Trophoblast cell (in vitro differentiated cells and primary cell): Measurements from ENCODE around the gene RNF113B.

Source experiments
- DNase-seq, 2 donors: peaks; one replicate each; pipeline ENCODE4 v3.0.0-alpha.2; 2016
- H2AFZ ChIP-seq: 2 replicates; pipeline ENCODE4 v1.6.1; 2013; ENCODE audit warnings: low read length, moderate library complexity, mild to moderate bottlenecking; ENCODE audit not compliant: insufficient read depth, poor library complexity
- H2AK5ac ChIP-seq: 2 replicates; pipeline ENCODE4 v1.6.1; 2013; ENCODE audit warnings: mild to moderate bottlenecking, low read length
- H2BK120ac ChIP-seq: 2 replicates; pipeline ENCODE4 v1.6.1; 2013; ENCODE audit warnings: low read length, mild to moderate bottlenecking, moderate library complexity; ENCODE audit not compliant: insufficient read depth, poor library complexity
- H2BK12ac ChIP-seq: 2 replicates; pipeline ENCODE4 v1.6.1; 2013; ENCODE audit warnings: mild to moderate bottlenecking, low read length, moderate library complexity
- H2BK5ac ChIP-seq: 2 replicates; pipeline ENCODE4 v1.6.1; 2013; ENCODE audit warnings: low read length, low read depth, moderate library complexity, mild to moderate bottlenecking; ENCODE audit not compliant: poor library complexity
- H3K14ac ChIP-seq: 2 replicates; pipeline ENCODE4 v1.6.1; 2013; ENCODE audit warnings: mild to moderate bottlenecking, low read length
- H3K18ac ChIP-seq: 2 replicates; pipeline ENCODE4 v1.6.1; 2013; ENCODE audit warnings: mild to moderate bottlenecking, low read length
- H3K23ac ChIP-seq: 2 replicates; pipeline ENCODE4 v1.6.1; 2013; ENCODE audit warnings: low read length
- H3K27ac ChIP-seq: 2 replicates; pipeline ENCODE4 v1.5.1; 2013; ENCODE audit warnings: low read depth, mild to moderate bottlenecking, inconsistent platforms, low read length, moderate library complexity
- H3K27me3 ChIP-seq: 2 replicates; pipeline ENCODE4 v1.6.1; 2013; ENCODE audit warnings: inconsistent platforms, mild to moderate bottlenecking, low read length, moderate library complexity; ENCODE audit not compliant: insufficient read depth
- H3K36me3 ChIP-seq, 2 experiments: 1 replicate in 1 of 2; 2 replicates in 1 of 2; pipeline ENCODE4 v1.6.1; 2013; ENCODE audit warnings: low read length in 2 of 2, mild to moderate bottlenecking in 2 of 2, moderate library complexity in 1 of 2; ENCODE audit not compliant: insufficient read depth in 2 of 2, control insufficient read depth in 1 of 2
- H3K4ac ChIP-seq: 2 replicates; pipeline ENCODE4 v1.6.1; 2013; ENCODE audit warnings: low read depth, mild to moderate bottlenecking, low read length, moderate library complexity
- H3K4me1 ChIP-seq, 2 experiments: 1 replicate in 1 of 2; 2 replicates in 1 of 2; pipeline ENCODE4 v1.6.1; 2013; ENCODE audit warnings: low read length in 2 of 2, mild to moderate bottlenecking in 2 of 2, moderate library complexity in 1 of 2; ENCODE audit not compliant: insufficient read depth in 2 of 2, control insufficient read depth in 1 of 2
- H3K4me2 ChIP-seq: 2 replicates; pipeline ENCODE4 v1.6.1; 2013; ENCODE audit warnings: inconsistent platforms, mild to moderate bottlenecking, low read length, moderate library complexity
- H3K4me3 ChIP-seq: 2 replicates; pipeline ENCODE4 v1.5.1; 2013; ENCODE audit warnings: mild to moderate bottlenecking, low read depth, low read length, inconsistent platforms
- H3K79me1 ChIP-seq: one replicate; pipeline ENCODE4 v1.6.1; 2013; ENCODE audit warnings: low read length
- H3K79me2 ChIP-seq: 2 replicates; pipeline ENCODE4 v1.6.1; 2013; ENCODE audit warnings: low read length, mild to moderate bottlenecking; ENCODE audit not compliant: control insufficient read depth, insufficient read depth, poor library complexity
- H3K9ac ChIP-seq: 2 replicates; pipeline ENCODE4 v1.6.1; 2013; ENCODE audit warnings: mild to moderate bottlenecking, low read length
- H3K9me3 ChIP-seq: 2 replicates; pipeline ENCODE4 v1.6.1; 2013; ENCODE audit warnings: low read depth, mild to moderate bottlenecking, control low read depth, inconsistent platforms, low read length; ENCODE audit not compliant: insufficient read depth
- H4K12ac ChIP-seq: 2 replicates; pipeline ENCODE4 v1.6.1; 2013; ENCODE audit warnings: low read depth, mild to moderate bottlenecking, low read length, moderate library complexity
- H4K8ac ChIP-seq: 2 replicates; pipeline ENCODE4 v1.6.1; 2013; ENCODE audit warnings: low read depth, mild to moderate bottlenecking, low read length, moderate library complexity
- H4K91ac ChIP-seq: one replicate; pipeline ENCODE4 v1.6.1; 2013; ENCODE audit warnings: low read depth, mild to moderate bottlenecking, low read length, moderate library complexity
- WGBS: extraction: QIAGEN DNeasy Blood & Tissue Kit; methylation state at CpG from one replicate; pipeline ENCODE4 v1.1.7; 2013; ENCODE audit warnings: missing lambda C conversion rate; ENCODE audit not compliant: insufficient read length, insufficient coverage; ENCODE audit errors: extremely low coverage; 5-methylcytosine and 5-hydroxymethylcytosine counted together

The RNF113B gene

DNA sequence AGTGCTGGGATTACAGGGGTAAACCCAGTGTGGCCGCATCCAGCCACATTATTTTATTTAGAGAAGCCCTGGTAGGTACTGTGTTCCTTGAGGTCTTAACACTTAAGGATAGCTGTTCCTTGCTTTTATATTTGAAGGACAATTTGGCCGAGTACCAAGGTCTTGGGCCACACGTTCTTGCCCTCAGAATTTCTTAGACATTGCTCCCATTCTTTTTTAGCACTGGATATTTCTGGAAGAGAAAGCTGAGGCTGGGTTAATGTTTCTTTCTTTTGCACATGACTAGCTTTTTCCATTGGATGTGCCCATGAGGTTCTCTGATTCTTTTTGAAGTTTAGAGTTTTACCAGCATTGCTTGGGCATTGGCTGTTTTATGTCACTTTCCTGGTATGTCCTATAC lies 5.5 kb upstream of the RNF113B start:
- H4K12ac ChIP-seq, result no peak overlapping the region
- H3K79me1 ChIP-seq, result no peaks in the 10 kb centered on the region

DNA sequence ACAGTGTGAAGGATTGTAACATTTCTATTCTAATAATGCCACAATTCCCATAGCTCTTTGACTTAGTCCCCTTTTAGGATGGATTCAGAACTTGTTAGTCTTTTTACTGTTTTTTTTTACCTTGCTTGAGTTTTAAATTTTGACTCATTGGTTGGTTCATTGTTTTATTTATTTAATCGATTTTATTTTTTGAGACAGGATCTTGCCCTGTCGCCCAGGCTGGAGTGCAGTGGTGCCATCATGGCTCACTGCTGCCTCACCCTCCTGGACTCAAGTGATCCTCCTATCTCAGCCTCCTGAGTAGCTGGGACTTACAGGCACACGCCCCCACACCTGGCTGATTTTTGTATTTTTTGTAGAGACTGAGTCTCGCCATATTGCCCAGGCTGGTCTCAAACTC lies 5.1 kb upstream of the RNF113B start:
- H3K9ac ChIP-seq, result no peak overlapping the region
- no peak overlapping the region for H4K8ac ChIP-seq
- no peak overlapping the region for H3K4me2 ChIP-seq
- H3K27ac ChIP-seq, result no peak overlapping the region
- peaks cover 3 to 8% of the 10 kb centered on the region in 2 experiments for H3K4me1 ChIP-seq
- H2AK5ac ChIP-seq, result no peak overlapping the region
- no peak overlapping the region for H2BK5ac ChIP-seq
- no peaks in the 10 kb centered on the region for H3K79me1 ChIP-seq
- H3K14ac ChIP-seq, result no peak overlapping the region
- no peak for DNase-seq
- WGBS, result no CpG with 5 or more reads among the region's 4 CpGs
- no peak overlapping the region for H2AFZ ChIP-seq
- no peak overlapping the region for H4K91ac ChIP-seq
- H3K79me2 ChIP-seq, result peaks cover 2% of the 10 kb centered on the region
- H3K4me3 ChIP-seq, result no peak overlapping the region
- H3K18ac ChIP-seq, result no peak overlapping the region
- no peaks in the 10 kb centered on the region for H3K27me3 ChIP-seq
- no peak overlapping the region for H2BK120ac ChIP-seq
- peaks cover 0 to under 1% of the 10 kb centered on the region in 2 experiments for H3K36me3 ChIP-seq
- peaks cover 1% of the 10 kb centered on the region for H3K9me3 ChIP-seq
- H3K23ac ChIP-seq, result no peak overlapping the region
- H2BK12ac ChIP-seq, result no peak overlapping the region
- H3K4ac ChIP-seq, result no peak overlapping the region
- no peak overlapping the region for H4K12ac ChIP-seq

More for the DNA sequence above, 5.5 kb upstream of the RNF113B start:
- Histone ChIP-seq H3K27me3 (no peaks in the 10 kb centered on the region), H4K91ac (no peak overlapping the region), H3K79me2 (peaks cover 2% of the 10 kb centered on the region), H3K9ac (no peak overlapping the region), H3K23ac (no peak overlapping the region), H2AFZ (no peak overlapping the region), H3K4me1 (peaks cover 3 to 8% of the 10 kb centered on the region in 2 experiments), H2BK5ac (no peak overlapping the region), H2AK5ac (no peak overlapping the region), H3K36me3 (no peaks in the 10 kb centered on the region), H3K18ac (no peak overlapping the region), H3K4ac (no peak overlapping the region), H3K4me3 (no peak overlapping the region), H2BK12ac (no peak overlapping the region), H3K9me3 (peaks cover 1% of the 10 kb centered on the region), H4K8ac (no peak overlapping the region), H3K27ac (no peak overlapping the region), H3K4me2 (no peak overlapping the region), H2BK120ac (no peak overlapping the region), H3K14ac (no peak overlapping the region)
- WGBS, result no CpG with 5 or more reads among the region's 3 CpGs
- no peak for DNase-seq

DNA sequence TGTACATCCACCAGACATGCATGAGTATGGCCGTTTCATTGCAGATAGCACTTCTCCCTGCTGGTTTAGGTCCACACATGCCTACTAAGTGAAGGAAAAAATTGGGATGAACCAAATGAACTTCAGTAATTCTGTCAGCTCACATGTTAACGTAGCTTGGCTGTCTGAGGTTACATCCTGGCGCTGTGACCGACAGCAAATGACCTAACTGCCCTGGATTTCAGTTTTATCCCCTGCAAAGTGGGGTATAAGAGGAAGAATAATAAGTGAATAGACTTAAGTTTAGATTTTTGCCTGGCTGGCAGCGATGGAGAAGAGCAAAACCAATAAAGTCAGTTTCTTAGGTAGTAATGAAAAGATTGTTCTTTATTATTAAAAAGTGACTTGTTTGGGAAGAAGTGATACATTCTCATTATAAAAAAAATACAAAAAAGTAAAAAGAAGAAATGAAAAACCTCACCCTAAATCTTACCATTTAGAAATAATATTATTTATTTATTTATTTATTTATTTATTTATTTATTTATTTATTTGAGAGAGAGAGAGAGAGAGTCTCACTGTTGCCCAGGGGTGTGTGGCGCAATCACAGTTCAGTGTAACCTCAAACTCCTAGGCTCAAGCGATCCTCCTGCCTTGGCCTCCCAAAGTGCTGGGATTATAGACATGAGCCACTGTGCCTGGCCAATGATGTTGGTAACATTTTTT lies 4.2 kb upstream of the RNF113B start:
- H3K9me3 ChIP-seq, result peaks cover 4% of the 10 kb centered on the region
- no peak overlapping the region for H3K4ac ChIP-seq
- peaks cover 12 to 13% of the 10 kb centered on the region in 2 experiments for H3K4me1 ChIP-seq
- H3K27me3 ChIP-seq, result no peaks in the 10 kb centered on the region
- H3K23ac ChIP-seq, result no peak overlapping the region
- no peak overlapping the region for H4K8ac ChIP-seq
- no peak overlapping the region for H2BK12ac ChIP-seq
- no peak overlapping the region for H3K27ac ChIP-seq
- no peak overlapping the region for H4K12ac ChIP-seq
- H4K91ac ChIP-seq, result no peak overlapping the region
- H3K9ac ChIP-seq, result no peak overlapping the region
- H2AK5ac ChIP-seq, result no peak overlapping the region
- no peak overlapping the region for H2BK5ac ChIP-seq
- no peak for DNase-seq
- H3K14ac ChIP-seq, result no peak overlapping the region
- H3K36me3 ChIP-seq, result peaks cover 7% of the 10 kb centered on the region in 2 experiments
- no peak overlapping the region for H3K4me2 ChIP-seq
- WGBS, result no CpG with 5 or more reads among the region's 7 CpGs
- no peak overlapping the region for H3K18ac ChIP-seq
- H2AFZ ChIP-seq, result no peak overlapping the region
- no peak overlapping the region for H2BK120ac ChIP-seq
- H3K79me1 ChIP-seq, result no peaks in the 10 kb centered on the region
- peaks cover 2% of the 10 kb centered on the region for H3K79me2 ChIP-seq
- no peak overlapping the region for H3K4me3 ChIP-seq

DNA sequence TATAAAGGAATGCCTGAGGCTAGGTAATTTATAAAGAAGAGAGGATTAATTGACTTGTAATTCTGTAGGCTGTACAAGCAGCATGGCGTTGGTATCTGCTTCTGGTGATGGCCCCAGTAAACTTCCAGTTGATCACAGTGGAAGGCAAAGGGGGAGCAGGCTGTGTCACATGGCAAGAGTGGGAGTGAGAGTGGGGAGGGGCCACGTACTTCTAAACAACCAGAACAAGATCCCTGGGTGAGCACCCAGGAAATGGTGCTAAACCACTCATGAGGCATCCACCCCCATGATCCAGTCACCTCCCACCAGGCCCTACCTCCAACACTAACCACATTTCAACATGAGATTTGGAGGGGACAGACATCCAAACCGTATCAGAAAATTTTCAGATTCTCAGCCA lies 3.0 kb upstream of the RNF113B start:
- WGBS, result no CpG with 5 or more reads among the region's 3 CpGs
- Histone ChIP-seq H2BK120ac (no peak overlapping the region), H3K18ac (no peak overlapping the region)

More for the DNA sequence above, 3.0 kb upstream of the RNF113B start:
- Histone ChIP-seq H3K79me1 (no peaks in the 10 kb centered on the region), H2BK12ac (no peak overlapping the region), H3K4me1 (peaks cover 15 to 17% of the 10 kb centered on the region in 2 experiments), H2AFZ (no peak overlapping the region), H3K23ac (no peak overlapping the region), H4K12ac (no peak overlapping the region), H2BK5ac (no peak overlapping the region), H3K14ac (no peak overlapping the region), H4K91ac (no peak overlapping the region), H3K4me3 (no peak overlapping the region), H2AK5ac (no peak overlapping the region), H4K8ac (no peak overlapping the region), H3K27me3 (no peaks in the 10 kb centered on the region), H3K4me2 (no peak overlapping the region), H3K4ac (no peak overlapping the region), H3K27ac (no peak overlapping the region), H3K79me2 (peaks cover 2% of the 10 kb centered on the region), H3K36me3 (peaks cover 7% of the 10 kb centered on the region in 2 experiments), H3K9me3 (peaks cover 4% of the 10 kb centered on the region), H3K9ac (no peak overlapping the region)
- DNase-seq, result no peak
